ENCODE results near the gene EGLN2.

The EGLN2 gene

GRCh38 chr19:40802300-40803169 lies 3.5 kb downstream of the EGLN2 start:
- TF ChIP-seq CTCF (IDR thresholded peaks at IDR 0.05; ENCODE audit: control insufficient read depth, extremely low read depth, insufficient read depth): no peak
- H3K4me3 ChIP-seq (ENCODE audit: low read depth, low read length): no peak overlapping the region
- DNase-seq (ENCODE audit: low read depth): no peak

- no peak for DNase-seq (ENCODE audit: low read depth)
- no peak for TF ChIP-seq CTCF (IDR thresholded peaks at IDR 0.05; ENCODE audit: control insufficient read depth, extremely low read depth, insufficient read depth)
- peak overlapping the region; percentile 41 for H3K4me3 ChIP-seq (ENCODE audit: low read depth, low read length)
Observed at GRCh38 chr19:40803170-40803856, 4.3 kb downstream of the EGLN2 start.

DNA sequence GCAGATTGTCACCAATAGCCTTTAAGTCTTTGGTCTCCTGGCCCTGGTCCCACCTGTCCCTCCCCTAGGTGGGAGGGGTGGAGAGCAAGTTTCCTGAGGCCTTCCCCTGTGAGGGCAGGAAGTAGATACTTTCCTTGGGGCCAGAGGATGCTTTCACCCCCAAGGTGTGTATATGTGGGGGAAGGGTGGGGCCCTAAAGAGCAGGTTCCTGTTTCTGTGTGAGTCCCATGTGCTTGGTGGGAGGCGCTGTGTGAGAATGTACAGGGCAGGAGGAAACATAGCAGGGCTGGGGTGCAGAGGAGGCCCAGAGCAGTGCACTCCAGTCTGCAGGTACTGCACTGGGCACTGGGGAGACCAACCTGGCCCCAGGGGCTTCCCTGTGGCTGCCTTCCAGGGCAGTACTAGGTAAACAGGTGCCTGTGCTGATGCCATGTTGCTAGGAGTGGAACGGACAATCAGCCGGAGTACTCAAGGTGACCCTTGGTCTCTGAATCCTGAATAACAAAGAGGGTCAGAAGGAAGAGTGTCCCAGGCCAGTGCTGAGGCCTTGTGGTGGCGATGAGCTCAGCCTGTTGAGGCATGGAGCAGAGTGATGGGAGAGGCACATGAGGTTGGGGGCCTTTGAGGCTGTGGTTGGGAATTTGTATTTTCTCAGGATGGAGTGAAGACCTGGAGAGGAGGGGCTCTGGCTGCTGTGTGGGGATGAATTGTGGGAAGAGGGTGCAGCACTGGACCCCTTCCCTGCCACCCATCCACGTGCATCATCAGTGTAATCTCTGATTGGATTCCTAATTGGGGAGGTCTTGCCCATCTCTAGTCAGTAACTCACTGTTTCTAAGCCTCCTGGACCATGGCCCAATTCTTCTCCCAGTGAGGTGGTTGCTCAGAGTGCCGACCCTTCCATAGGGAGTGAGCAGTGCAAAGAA lies 5.1 kb downstream of the EGLN2 start:
- H3K4me3 ChIP-seq (ENCODE audit: low read depth, low read length): peak overlapping the region; percentile 41
- no peak for TF ChIP-seq CTCF (IDR thresholded peaks at IDR 0.05; ENCODE audit: control insufficient read depth, extremely low read depth, insufficient read depth)
- DNase-seq (ENCODE audit: low read depth): no peak

DNA sequence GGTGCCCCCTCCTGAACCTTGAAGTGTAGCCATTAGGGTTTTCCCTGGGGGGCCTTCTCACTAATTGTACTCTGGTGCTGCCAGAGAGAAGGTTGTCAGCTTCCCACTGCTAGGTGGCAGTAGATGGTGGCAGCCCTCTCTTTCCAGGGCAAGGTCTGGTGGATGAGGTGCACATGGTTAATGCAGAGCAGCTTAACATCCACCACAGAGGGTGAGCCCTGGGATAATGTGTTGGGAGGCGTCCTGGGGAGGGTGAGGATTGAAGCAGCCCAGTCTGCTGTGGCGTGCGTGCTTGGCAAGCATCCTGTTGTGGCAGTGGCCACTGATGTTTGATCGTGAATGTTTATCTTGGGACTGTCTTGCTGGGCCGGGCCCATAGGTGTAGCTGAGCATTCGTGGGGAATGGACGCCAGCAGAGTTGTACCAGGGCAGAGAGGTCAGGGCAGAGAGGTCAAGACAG lies 5.8 kb downstream of the EGLN2 start:
- TF ChIP-seq CTCF (IDR thresholded peaks at IDR 0.05; ENCODE audit: control insufficient read depth, extremely low read depth, insufficient read depth): peak; percentile 25; the same call in 1 of the 2 replicates
- no peak for DNase-seq (ENCODE audit: low read depth)
- 0 out of 2 replicates have a peak overlapping the region, but pooled peaks have one; percentile 41 for H3K4me3 ChIP-seq (ENCODE audit: low read depth, low read length)

DNA sequence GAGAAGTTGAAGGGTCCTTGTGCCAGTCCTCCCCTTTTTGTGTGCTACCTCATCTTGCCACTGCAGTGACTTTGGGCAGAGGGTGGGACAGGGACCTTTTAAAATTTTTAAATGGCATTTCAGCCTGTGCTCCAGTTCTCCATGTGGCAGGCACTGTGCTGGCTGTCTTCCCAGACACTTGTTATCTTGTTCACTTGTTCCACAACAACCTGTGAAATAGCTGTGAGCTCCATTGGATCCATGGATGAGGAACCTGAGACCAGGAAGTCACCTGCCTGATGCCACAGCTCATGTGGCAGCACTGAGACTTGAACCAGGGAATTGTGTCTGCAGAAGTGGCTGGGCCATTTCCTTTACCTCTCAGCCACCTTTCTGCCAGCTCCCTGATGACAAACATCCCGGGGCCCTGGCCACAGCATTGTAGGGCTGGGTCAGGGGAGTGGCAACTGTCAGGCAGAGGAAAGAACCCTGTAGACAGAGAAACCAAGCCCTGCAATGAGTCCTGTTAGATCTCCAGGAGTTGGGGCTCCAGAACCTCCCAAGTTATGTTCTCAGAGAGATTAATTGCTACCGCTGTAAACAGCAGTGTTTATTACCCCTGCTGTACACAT lies 6.4 kb downstream of the EGLN2 start:
- no peak for TF ChIP-seq CTCF (IDR thresholded peaks at IDR 0.05; ENCODE audit: control insufficient read depth, extremely low read depth, insufficient read depth)
- peak; percentile 66 for DNase-seq (ENCODE audit: low read depth)

More for the DNA sequence above, 6.4 kb downstream of the EGLN2 start:
- H3K4me3 ChIP-seq (ENCODE audit: low read depth, low read length): no peak overlapping the region
